SK-N-MC (cell line): ENCODE data around the gene MAP2K7.

ENCODE experiments used
- DNase-seq: peaks from one replicate; pipeline ENCODE4 v3.0.0-alpha.2; 2011; ENCODE audit warnings: low read depth, low spot score
- H3K27ac ChIP-seq: fragments of 200-600 bp; sonication (generic); 2 replicates; pipeline ENCODE4 v1.5.1; 2016; ENCODE audit warnings: mixed run types
- H3K36me3 ChIP-seq: fragments of 200-600 bp; sonication (generic); 2 replicates; pipeline ENCODE4 v1.6.1; 2017; ENCODE audit warnings: antibody characterized with exemption, low read length, mixed read lengths; ENCODE audit not compliant: insufficient read depth
- H3K4me3 ChIP-seq: fragments of 200-600 bp; sonication (generic); 2 replicates; pipeline ENCODE4 v1.5.1; 2016
- H3K9ac ChIP-seq: fragments of 200-600 bp; sonication (generic); 2 replicates; pipeline ENCODE4 v1.8.0; 2017; ENCODE audit warnings: mixed run types, mixed read lengths; ENCODE audit not compliant: insufficient read length
- H3K9me3 ChIP-seq: fragments of 200-600 bp; sonication (generic); 2 replicates; pipeline ENCODE4 v1.6.1; 2017; ENCODE audit warnings: low read depth, mild to moderate bottlenecking, antibody characterized with exemption, low read length, moderate library complexity, mixed read lengths
- EZH2 ChIP-seq: fragments of 200-600 bp; sonication (generic); IDR thresholded peaks from one replicate; pipeline ENCODE4 v1.6.1; 2017; ENCODE audit warnings: antibody characterized with exemption
- FOXP2 ChIP-seq: optimal IDR thresholded peaks from 2 replicates; pipeline ENCODE3; 2011; ENCODE audit warnings: mild to moderate bottlenecking, moderate library complexity; ENCODE audit not compliant: insufficient read depth; ENCODE audit errors: extremely low read length, control extremely low read depth
- POLR2AphosphoS5 ChIP-seq: IDR thresholded peaks from 2 replicates; pipeline ENCODE4 v1.6.1; 2012; ENCODE audit warnings: mild to moderate bottlenecking, low read depth, low read length, borderline replicate concordance

MAP2K7 gene

GRCh38 chr19:7871437-7872305, 32.0 kb upstream of the MAP2K7 start:
- H3K4me3 ChIP-seq, result peak overlapping the region; percentile 60
- no peaks in the 10 kb centered on the region for H3K9me3 ChIP-seq
- no peaks in the 10 kb centered on the region for H3K36me3 ChIP-seq
- peak overlapping the region; percentile 76; the same call in 1 of the 2 replicates for H3K27ac ChIP-seq
- TF ChIP-seq POLR2AphosphoS5 (0 out of 2 replicates have a peak, but pooled peaks have one; percentile 38), FOXP2 (peak; percentile 37), EZH2 (no peak)
- peak; percentile 92 for DNase-seq
- H3K9ac ChIP-seq, result no peak overlapping the region

- no peaks in the 10 kb centered on the region for H3K36me3 ChIP-seq
- H3K9me3 ChIP-seq, result no peaks in the 10 kb centered on the region
- no peak overlapping the region for H3K27ac ChIP-seq
- no peak overlapping the region for H3K4me3 ChIP-seq
- no peak for DNase-seq
- H3K9ac ChIP-seq, result no peak overlapping the region
- TF ChIP-seq EZH2 (no peak), POLR2AphosphoS5 (no peak), FOXP2 (no peak)
These were observed 31.1 kb upstream of the MAP2K7 start for GRCh38 chr19:7872306-7873204.

DNA sequence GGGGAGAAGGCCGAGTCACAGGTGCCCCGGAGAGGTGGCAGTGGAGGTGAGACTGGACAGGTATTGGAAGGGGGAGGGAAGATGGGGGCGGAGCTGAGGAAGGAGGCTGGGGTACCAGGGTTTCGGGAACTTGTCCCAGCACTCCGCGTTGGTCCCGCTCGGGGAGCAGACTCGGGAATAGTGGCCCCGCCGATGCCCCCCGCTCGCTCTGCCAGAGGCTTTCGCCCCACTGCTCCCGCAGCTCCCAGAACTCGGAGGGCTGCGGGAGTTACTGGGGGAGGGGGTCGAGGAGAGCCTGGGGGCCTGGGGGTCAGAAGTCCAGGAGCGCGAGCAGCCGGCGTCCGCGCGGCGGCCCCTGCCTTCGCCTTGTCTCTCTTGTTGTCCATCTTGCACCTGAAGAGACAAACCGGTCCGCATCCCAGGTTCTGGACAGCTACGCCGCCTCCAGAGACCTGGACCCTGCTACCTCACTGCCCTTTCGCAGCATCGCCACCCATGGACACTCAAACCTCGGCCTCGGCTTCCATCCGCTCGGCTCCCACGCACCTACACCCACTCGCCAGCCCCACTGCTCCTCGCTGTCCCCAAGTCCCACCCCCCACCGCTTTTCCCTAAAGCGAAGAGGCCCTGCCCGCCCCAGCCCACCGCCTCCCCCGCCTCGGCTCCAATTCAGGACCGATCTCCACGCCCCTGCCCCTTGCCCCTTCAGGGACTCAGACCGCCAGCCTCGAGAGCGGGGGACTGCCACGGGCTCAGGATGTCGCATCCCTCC, 30.2 kb upstream of the MAP2K7 start:
- Histone ChIP-seq H3K36me3 (no peaks in the 10 kb centered on the region), H3K4me3 (peak overlapping the region; percentile 79), H3K9me3 (no peaks in the 10 kb centered on the region), H3K27ac (no peak overlapping the region), H3K9ac (peak overlapping the region; percentile 73)
- no peak for DNase-seq
- TF ChIP-seq POLR2AphosphoS5, result no peak
- no peak for TF ChIP-seq FOXP2
- no peak for TF ChIP-seq EZH2

GRCh38 chr19:7874076-7874896, 29.4 kb upstream of the MAP2K7 start, which contains the start of gene PRR36:
Gene PRR36 (minus strand): TSS chr19:7874390. CDS start chr19:7873689, 701 bp downstream.
- no peak for DNase-seq
- H3K4me3 ChIP-seq, result peak within 1 kb of the TSS; percentile 79
- no peak for TF ChIP-seq POLR2AphosphoS5
- TF ChIP-seq FOXP2, result no peak
- no peak for TF ChIP-seq EZH2
- no peaks in the 10 kb centered on the region for H3K9me3 ChIP-seq
- no peaks in the 10 kb centered on the region for H3K36me3 ChIP-seq
- no peak within 1 kb of the TSS for H3K27ac ChIP-seq
- H3K9ac ChIP-seq, result peak within 1 kb of the TSS; percentile 73

DNA sequence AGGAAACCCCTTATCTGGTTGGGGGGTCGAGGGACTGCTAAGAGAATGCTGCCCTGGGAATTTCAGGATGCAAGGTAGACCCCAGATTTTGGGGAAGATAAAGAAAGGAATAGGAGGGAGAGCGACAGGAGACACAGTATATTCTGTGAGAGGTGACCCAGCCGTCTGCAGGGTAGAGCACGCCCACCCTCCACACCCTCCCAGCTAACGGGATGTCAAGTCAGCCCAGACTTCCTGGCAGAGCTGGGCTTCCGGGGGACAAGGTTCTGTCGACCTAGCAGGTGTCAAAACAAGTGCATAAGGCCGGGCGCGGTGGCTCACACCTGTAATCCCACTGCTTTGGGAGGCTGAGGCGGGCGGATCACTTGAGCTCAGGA, 28.8 kb upstream of the MAP2K7 start:
- Histone ChIP-seq H3K9me3 (no peaks in the 10 kb centered on the region), H3K4me3 (no peak overlapping the region), H3K27ac (no peak overlapping the region), H3K9ac (no peak overlapping the region), H3K36me3 (no peaks in the 10 kb centered on the region)
- no peak for DNase-seq
- TF ChIP-seq FOXP2, result no peak
- TF ChIP-seq POLR2AphosphoS5, result no peak
- TF ChIP-seq EZH2, result no peak

GRCh38 chr19:7877249-7877836, 26.3 kb upstream of the MAP2K7 start:
- no peak for DNase-seq
- H3K9ac ChIP-seq, result no peak overlapping the region
- H3K27ac ChIP-seq, result peak overlapping the region; percentile 44; the same call in 1 of the 2 replicates
- TF ChIP-seq FOXP2 (no peak), EZH2 (no peak), POLR2AphosphoS5 (no peak)
- H3K36me3 ChIP-seq, result no peaks in the 10 kb centered on the region
- H3K9me3 ChIP-seq, result no peaks in the 10 kb centered on the region
- H3K4me3 ChIP-seq, result no peak overlapping the region
